T-helper 1 cell treated with Interleukin-12 subunit alpha and Interleukin-12 subunit beta and Interleukin-4 antibody, amounts not matched to agents 30 ng/mL and 1 ng/mL, for 36 hours (primary cell): ENCODE measurements around the gene PLPPR1. TPM values are rescaled to one million over a fixed set of nuclear protein-coding genes. Genes with fewer than 3 reads are reported as not detected.

ENCODE experiments used
- intact Hi-C: fragments of 100-400 bp; cut with micrococcal nuclease; formaldehyde crosslinking; loops from one replicate; pipeline ENCODE4 v1.15.1; 2024
- total RNA-seq: library from RNA; stranded (reverse); gene quantifications from 2 replicates; pipeline ENCODE4 v1.2.3, GENCODE V29; 2022

Gene PLPPR1
- total RNA-seq, 1 donor from 2014 or later, result not detected

DNA sequence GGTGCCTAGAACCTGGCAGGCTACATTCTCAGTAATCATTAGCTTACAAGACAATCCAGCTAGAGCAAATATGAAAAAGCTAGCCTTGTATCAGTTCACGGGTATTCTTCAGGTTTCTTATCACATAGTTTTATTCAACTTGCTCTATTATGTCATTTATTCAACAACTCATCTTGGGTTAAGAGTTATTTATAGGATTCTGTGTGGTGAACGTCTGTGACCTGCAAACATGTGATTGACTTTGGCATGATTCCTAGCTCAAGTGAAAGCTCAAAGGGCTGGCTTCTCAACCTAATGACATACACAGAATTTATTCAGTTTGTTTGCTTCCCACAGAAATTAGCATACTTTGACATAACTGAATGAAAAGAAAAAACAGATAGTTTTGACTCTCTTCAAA lies 173.1 kb downstream of the PLPPR1 start:
- intact Hi-C loops, result no loop called here

DNA sequence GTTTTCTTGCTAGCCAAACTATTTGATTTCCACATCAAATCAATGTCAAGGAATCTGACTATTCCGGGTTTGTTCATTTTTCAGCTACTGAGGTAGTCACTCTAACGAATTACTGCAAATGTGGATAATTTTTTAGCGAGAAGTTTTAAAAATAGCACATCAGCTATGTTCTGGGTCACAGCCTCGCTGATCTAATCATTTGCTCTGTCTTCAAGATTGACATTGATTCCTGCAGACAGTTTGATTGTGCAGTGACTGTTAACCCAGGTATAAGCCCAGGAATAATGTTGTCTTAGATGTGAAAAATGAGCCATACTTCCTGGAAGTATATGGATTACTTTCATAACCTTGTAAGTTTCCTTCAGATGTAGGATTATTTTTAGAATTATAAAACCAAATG lies 181.1 kb downstream of the PLPPR1 start:
- intact Hi-C loops, result no loop called here

DNA sequence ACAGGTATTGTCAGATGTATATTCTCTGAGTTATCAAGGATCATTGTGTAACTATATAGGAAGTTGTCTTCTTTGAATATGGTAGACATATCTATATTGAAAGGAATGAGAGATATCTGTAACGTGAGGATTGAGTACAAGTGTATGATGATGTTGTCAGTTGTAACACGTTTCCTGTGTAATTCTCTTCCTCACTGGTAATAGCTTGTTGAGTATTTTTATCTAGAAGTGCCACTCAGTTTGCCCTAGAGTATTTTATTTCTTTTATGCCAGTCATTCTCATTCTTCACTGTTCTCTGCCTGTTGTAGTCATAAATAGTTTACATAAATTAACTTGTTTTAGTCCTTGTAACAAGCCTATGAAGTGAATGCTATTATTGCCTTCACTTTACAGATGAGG lies 184.1 kb downstream of the PLPPR1 start:
- intact Hi-C loops, result no loop called here

DNA sequence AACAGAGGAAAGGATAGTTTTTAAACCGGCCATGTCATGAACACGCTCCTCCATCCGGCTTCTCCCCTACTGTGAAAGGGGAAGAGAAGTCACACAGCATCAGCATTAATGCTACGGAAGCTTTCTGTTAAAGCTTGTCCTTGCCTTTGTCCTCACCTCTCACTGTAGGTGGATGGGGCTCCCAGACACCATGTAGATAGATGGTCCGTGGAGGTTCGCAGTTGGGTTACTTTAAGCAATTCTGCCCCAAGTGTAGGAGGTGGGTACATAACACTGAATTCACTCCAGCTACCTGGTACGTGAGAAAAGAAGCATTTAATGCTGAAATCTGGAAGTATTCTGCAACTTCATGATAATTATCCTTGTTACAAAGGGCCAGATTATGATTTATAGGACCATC lies 190.5 kb downstream of the PLPPR1 start:
- intact Hi-C loops, result no loop called here

DNA sequence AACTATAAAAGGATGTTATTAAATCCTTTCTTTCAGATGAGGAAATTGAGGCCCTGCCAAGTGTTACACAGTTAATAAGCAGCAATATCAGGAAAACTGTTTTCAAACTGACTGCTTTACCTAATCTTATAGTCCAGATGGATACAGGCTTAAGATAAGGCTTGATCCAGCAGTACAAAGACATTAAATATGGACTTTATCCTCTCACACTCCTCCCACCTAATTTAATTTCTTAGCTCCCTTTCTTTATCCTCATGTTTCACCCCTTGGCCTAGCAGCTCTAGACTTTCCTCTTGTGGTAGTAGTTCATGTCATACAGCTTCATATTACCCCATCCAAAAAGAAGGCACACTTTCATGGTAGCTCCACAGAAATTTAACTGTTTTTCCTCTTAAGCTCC lies 191.8 kb downstream of the PLPPR1 start:
- intact Hi-C loops, result no loop called here

DNA sequence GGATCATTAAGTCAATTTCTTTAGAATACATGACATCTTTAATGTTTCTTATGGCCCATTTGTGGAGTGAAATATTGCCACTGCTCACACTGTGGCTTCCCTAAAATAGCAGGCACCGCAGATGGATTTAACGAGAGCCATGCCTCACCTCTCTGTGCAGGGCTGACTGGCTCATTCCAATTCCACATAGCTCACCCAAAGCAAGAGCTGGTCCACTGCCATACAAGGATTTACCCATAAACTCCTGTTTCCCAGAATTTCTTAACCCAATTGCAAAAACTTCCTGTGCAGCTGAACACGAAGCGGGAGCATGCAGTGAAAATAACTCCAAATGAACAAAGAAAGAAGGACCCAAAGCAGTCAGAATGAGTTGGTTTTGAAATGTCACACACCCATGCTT lies 196.7 kb downstream of the PLPPR1 start:
- intact Hi-C loops, result no loop called here

DNA sequence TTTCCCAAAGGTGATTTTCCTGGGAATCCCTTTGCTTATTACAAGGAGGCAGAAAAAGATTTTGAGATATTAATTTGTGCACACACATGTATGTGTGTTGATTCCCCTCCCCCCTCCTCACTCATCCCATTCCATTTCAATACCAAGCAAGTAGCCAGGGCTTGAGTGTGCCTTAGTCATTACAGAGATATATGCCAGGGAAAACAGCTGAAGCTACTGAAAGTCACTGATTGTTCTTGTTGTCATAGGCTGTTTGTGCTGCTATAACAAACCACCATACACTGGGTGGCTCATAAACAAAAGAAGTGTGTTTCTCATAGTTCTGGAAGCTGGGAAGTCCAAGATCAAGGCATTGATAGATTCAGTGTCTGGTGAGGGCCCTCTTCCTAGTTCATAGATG lies 197.6 kb downstream of the PLPPR1 start:
- intact Hi-C loops, result no loop called here

DNA sequence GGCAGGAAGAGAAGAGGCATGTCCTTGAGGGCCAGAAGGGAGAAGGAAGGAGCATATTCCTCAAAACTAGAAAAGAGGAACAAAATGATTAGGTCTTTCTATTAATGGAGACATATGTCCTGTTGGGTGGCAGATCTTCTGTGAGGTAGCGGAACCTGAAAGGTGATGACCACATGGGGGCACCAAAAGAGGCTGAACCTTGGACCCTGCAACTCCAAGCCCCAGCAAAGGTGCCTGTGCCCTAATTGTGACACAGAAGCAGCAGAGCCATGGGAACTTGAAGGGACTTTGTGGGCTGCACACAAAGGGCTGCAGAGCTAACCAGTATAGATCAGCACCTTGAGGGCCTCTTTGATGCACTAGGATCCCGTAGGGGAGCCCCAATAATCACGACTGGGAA lies 198.3 kb downstream of the PLPPR1 start:
- intact Hi-C loops, result no loop called here

DNA sequence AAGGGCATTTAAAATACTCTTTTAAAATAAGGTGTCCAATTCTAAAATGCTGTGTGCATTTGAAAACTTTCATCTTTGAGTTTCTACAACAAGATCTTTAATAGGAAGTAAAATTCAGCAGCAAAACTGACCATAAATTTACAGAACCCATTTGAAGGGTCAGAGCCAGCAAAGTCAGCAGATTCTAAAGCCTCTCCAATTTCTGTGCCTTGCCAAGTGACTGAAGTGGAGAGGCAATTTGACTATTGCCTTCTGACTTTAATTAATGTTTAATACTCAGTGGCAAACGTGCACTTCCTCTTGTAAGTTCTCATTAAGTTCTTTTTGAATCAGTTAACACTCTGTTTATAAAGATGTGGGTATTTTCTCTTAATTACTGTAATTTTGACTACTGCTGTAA lies 201.1 kb downstream of the PLPPR1 start:
- intact Hi-C loops, result no loop called here

DNA sequence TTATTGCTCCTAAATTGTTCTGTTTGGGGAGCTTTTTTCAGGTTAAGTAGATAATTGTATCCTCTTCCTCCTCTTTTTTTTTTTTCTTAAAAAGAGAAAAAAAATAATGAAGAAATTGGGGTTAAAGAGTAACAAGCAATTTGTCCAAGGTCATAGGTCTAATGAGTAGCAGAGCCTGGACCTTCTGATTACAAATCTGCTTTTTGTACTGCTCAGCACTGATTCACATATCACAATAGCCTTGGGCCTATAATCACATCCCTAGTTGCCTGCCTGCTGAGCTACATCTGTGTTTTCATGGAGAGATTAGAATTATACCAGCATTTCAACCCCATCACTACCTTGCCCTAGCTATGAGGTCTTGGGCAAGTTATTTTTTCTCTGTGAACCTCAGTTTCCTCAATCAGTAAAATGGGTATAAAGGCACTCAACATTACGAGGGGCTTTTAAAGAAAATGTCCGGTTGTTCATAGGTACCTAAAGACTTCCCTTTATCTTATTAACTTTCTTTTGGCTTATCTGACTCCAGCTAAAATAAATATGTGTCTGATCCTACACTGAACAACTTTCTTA lies 204.0 kb downstream of the PLPPR1 start:
- intact Hi-C loops, result no loop called here

DNA sequence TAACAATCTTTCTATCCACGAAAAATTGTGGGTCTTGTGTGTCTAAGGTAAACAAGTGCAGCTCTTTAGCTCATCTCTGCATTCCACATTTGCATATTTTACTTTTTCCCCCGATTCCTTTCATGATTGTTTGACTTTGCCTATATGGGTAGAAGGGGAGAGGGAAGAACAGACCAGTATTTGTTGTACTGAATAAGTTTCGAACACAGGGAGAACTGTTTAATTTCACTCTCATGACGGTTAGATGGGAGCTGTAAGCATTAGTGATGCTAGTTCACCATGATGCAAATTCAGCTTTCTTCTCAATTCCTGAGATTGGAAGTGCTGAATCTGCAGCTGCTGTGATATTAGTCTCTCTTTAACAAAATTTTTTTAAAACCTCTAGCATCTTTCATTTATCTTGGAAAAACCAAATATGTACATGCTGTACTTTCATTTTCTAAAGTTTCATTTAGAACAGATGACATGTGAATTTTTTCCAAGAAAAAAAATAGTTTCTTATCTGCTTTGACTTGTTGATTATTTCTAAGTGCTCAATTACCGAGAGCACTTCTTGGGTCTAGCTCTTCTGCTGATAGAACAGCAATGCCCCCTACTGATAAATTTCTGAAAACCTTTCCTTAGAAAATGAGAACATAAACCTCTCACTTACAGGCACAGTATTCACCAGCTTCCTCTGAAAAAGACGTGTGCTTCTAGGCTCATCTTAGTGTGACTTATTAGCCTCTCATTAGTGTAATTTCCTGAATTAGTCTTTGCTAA lies 206.8 kb downstream of the PLPPR1 start:
- intact Hi-C loops, result no loop called here

DNA sequence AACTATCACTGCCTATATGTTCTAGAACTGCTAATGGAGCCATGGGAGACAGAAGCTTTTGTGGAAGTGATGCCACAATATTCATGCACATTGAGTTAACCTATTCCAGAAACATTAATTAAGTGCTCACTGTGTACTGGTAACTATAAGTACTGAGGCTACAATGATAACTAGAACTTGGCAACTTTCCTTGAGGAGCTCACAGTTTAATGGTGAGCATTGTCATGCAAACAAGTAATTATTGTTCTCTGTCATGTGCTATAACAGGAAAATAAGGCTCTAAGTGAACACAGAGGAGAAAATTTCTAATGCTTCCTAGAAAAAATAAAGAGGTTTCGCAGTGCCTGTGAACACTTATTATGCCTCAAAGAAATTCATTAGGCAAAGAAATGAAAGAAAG lies 214.1 kb downstream of the PLPPR1 start:
- intact Hi-C loops, result no loop called here

DNA sequence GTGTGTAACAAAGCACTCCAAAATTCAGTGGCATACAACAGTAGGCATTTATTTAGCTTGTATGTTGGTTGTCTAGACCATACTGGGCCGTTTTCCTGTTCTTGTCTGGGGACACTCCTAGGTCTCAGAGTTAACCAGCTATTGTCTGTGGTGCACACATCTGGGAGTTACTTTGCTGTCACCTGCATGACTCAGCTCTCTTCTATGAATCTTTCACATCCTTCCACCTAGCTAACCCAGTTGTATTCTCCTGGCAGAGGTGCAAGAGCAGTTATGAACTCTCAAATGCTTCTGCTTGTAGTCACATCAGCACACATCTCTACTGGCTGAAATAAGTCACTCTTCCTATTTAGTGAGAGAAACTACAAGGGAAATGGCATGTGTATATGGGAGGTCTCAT lies 218.2 kb downstream of the PLPPR1 start:
- intact Hi-C loops, result no loop called here

DNA sequence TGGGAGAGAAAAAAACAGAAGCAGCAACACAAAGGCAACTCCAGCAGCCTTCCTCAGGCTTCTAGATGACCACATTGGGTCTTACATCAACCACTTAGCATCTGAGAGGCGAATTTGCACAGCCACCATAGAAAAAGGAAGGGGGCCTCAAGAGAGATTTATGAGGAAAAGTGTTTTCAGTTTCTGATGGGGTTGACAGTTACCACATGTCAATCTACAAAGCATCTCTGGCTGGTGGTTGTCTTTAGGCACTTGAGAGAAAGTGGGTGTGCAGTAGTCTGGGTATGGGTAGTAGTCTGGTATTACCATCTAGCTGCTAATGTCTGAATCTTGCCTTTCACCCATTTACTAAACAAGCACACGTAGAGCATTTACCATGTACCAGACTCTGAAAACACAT lies 218.8 kb downstream of the PLPPR1 start:
- intact Hi-C loops, result no loop called here

DNA sequence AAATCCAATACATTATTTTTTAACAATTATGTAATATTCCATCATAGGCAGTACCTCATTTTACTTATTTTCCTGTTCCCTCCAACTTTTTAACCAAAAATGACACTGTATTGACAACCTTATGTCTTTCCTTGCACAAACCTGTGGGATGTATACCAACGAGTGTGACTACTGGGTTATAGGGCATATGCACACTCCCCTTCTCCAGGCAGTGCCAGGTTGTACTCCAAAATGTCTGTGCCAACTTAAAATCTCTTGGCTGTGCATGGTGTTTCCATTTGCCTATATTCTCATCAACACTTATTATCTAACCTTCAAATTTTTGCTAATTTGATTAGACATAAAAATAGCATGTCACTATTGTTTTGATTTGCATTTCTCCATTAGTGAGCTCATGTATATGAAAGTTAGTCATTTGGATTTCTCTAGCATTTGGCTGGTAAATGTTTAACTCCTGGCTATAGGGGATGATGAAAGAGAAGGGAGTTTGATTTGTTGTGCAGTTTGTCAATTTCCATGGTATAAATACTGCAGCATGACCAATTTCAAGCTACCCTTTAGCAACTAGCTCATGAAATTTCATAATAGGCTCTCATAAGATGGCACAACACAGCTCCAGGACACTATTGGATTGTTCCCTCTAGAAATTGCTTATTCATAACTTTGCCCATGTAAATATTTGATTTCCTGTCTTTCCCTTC lies 226.4 kb downstream of the PLPPR1 start:
- intact Hi-C loops, result no loop called here

DNA sequence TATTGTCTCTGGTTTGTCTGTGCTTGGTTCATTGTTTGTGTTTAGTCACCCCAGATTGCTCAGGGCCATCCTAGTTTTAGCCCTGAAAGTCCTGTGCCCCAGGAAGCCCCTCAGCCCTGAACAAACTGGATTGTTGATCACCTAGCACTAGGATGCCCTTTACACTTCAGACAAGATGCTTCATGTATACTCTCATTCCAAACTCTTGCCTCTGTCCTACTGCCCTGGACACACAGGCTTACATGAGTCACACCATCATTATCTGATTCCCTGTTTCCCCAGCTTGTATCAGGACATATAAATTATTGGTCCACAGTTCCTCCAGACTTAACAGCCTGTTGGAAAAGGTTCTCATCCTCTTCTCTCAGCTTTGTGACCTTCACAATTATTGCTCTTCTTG lies 236.2 kb downstream of the PLPPR1 start:
- intact Hi-C loops, result no loop called here

DNA sequence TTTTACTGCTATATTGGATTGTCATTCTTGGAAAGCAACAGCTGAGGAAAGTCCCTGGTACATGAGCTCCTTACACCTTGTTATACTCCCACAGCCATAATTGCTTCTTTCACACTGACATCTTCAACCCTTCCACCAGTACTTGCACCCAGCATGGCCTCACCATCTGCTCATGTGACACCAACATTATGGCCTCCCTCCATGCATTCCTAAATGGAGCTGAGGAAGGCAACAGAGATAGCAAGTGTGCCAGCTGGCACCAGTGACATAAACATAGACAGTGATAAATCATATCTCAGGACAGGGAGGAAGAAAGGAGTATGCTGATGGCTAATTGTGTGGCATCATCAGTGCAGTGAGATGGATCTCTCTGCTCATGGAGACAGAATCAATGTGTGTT lies 236.7 kb downstream of the PLPPR1 start:
- intact Hi-C loops, result no loop called here

DNA sequence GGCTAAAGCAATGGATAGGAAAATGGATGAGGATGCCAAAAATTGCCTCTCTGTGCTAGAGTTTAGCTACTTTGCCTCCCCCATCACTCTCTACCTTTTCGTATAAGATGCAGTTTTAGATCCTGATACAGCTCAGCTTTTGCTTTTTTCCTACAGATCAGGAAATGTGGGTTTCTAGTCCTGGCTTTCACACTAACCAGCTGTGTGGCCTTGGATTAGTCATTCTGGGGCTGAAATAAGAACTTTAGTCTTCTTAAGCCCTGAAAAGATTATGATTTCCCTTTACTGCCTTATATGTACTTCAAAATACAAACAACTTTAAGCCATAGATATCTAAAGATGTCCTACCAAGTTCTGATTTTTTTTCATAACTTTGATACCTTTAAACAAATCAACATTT lies 239.9 kb downstream of the PLPPR1 start:
- intact Hi-C loops, result no loop called here

DNA sequence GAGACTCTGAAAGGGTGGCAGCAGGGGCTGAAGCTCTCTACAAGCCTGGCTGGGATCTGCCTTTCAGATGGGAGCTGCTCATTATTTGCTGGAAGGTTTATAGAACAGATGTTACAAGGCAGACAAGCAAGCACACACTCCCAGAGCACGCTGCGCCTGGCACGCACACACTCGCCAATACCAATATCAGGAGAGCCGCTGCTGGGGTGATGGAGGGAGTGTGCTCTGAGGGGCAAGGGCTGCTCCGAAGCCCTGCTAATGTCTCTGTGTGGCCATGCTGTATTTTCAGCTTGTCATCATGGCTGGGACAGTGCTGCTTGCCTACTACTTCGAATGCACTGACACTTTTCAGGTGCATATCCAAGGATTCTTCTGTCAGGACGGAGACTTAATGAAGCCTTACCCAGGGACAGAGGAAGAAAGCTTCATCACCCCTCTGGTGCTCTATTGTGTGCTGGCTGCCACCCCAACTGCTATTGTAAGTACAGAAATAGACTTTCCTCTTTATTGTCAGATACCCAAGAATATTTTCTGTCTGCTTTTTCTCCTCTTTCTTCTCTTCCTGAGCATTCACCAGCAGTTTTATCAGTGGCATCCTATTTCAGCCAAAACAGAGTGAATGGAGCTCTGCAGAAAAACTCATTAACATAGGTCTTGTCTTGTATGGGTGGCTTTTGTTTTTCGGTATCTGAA lies 241.2 kb downstream of the PLPPR1 start:
- intact Hi-C loops, result no loop called here

DNA sequence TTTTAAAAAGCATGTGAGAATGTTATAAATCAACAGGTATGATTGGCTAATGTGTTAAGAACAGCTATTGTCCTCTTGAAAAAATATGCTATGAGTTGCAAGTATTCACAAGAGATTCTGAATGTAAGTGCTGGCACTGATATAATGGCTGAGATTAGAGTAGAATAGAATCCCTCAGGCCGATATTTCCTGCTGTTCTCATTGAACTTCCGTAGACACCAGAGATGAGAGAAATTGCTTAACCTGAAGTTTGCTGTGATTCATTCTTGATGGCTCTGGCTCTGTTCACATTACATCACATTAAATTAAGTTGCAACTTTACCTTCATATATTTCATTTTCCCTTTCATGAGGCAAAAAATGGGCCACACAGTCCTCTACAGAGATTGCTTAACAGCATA lies 241.8 kb downstream of the PLPPR1 start:
- intact Hi-C loops, result no loop called here

DNA sequence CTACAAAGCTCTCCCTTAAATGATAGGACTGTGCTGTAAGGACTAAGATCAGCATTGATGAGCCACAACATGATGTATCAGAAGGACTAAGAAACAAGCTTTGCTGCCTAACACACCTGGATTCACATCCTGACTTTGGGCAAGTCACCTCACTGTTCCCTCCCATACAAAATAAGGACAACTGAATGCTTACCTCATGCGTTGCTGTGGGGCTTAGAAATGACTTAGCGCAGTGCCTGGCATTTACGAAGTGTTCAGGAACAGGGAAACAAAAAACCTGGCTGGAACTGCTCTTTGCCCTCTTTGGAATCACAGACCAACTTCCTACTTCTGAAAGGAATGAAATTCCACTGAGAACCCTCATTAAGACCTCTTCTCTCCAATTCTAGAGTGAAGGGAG lies 242.6 kb downstream of the PLPPR1 start:
- intact Hi-C loops, result no loop called here
